Measurements from ENCODE around the gene DHX9. TPM values are rescaled to one million over a fixed set of nuclear protein-coding genes. Genes with fewer than 3 reads are reported as not detected.

Gene DHX9
- total RNA-seq, 2 donors from 2014 or later: 44.7 to 55.5 TPM

- no peak overlapping the region for H3K27ac ChIP-seq
- no peak overlapping the region for H3K4me3 ChIP-seq
- H3K27me3 ChIP-seq: no peaks in the 10 kb centered on the region
- H3K9me3 ChIP-seq: no peaks in the 10 kb centered on the region
- DNase-seq (ENCODE audit: low spot score): no peak
- peaks cover 22% of the 10 kb centered on the region for H3K36me3 ChIP-seq
- no peak for TF ChIP-seq CTCF (IDR thresholded peaks at IDR 0.05)
- H3K4me1 ChIP-seq: peaks cover 0 to 27% of the 10 kb centered on the region in 2 donors
Observed at GRCh38 chr1:182842265-182842664, 3.1 kb downstream of the DHX9 start.

- no peak for DNase-seq (ENCODE audit: low spot score)
- H3K9me3 ChIP-seq: no peaks in the 10 kb centered on the region
- no peaks in the 10 kb centered on the region for H3K27me3 ChIP-seq
- H3K4me3 ChIP-seq: no peak overlapping the region
- H3K36me3 ChIP-seq: peaks cover 49% of the 10 kb centered on the region
- no peak for TF ChIP-seq CTCF (IDR thresholded peaks at IDR 0.05)
- no peak overlapping the region for H3K27ac ChIP-seq
- peaks cover 0 to 22% of the 10 kb centered on the region in 2 donors for H3K4me1 ChIP-seq
Observed at GRCh38 chr1:182845379-182845778, 6.2 kb downstream of the DHX9 start.

- Histone ChIP-seq H3K9me3 (no peaks in the 10 kb centered on the region), H3K36me3 (peaks cover 54% of the 10 kb centered on the region), H3K27me3 (no peaks in the 10 kb centered on the region), H3K4me3 (no peak overlapping the region), H3K27ac (no peak overlapping the region), H3K4me1 (peaks cover 0 to 17% of the 10 kb centered on the region in 2 donors)
- DNase-seq (ENCODE audit: low spot score): no peak
- no peak for TF ChIP-seq CTCF (IDR thresholded peaks at IDR 0.05)
Observed at GRCh38 chr1:182845894-182846293, 6.7 kb downstream of the DHX9 start.

- DNase-seq (ENCODE audit: low spot score): no peak
- Histone ChIP-seq H3K27ac (no peak overlapping the region), H3K4me3 (no peak overlapping the region), H3K9me3 (no peaks in the 10 kb centered on the region), H3K4me1 (peaks cover 0 to 4% of the 10 kb centered on the region in 2 donors), H3K36me3 (peaks cover 64% of the 10 kb centered on the region), H3K27me3 (no peaks in the 10 kb centered on the region)
- TF ChIP-seq CTCF (IDR thresholded peaks at IDR 0.05): no peak
Observed at GRCh38 chr1:182847105-182847504, 8.0 kb downstream of the DHX9 start.

- Histone ChIP-seq H3K4me1 (no peaks in the 10 kb centered on the region), H3K36me3 (peaks cover 78% of the 10 kb centered on the region), H3K9me3 (no peaks in the 10 kb centered on the region)
Observed at GRCh38 chr1:182848736-182849135, 9.6 kb downstream of the DHX9 start.

More at GRCh38 chr1:182848736-182849135, 9.6 kb downstream of the DHX9 start:
- Histone ChIP-seq H3K4me3 (no peak overlapping the region), H3K27me3 (no peaks in the 10 kb centered on the region), H3K27ac (no peak overlapping the region)
- DNase-seq (ENCODE audit: low spot score): no peak
- no peak for TF ChIP-seq CTCF (IDR thresholded peaks at IDR 0.05)

All from right atrium auricular region (tissue), 2 donors.